ENCODE data around the gene ACTA1. TPM values are rescaled to one million over a fixed set of nuclear protein-coding genes. Genes with fewer than 3 reads are reported as not detected.
A peak's percentile ranks its signal among the peaks of the same experiment; 100 is the strongest.

The ACTA1 gene
- total and polyA plus RNA-seq, 10 of the 15 experiments (the other 5 are each of a cell fraction or from before 2014, with no cell fraction given): 0.05 to 0.35 (median 0.12) TPM; not detected in 7

DNA sequence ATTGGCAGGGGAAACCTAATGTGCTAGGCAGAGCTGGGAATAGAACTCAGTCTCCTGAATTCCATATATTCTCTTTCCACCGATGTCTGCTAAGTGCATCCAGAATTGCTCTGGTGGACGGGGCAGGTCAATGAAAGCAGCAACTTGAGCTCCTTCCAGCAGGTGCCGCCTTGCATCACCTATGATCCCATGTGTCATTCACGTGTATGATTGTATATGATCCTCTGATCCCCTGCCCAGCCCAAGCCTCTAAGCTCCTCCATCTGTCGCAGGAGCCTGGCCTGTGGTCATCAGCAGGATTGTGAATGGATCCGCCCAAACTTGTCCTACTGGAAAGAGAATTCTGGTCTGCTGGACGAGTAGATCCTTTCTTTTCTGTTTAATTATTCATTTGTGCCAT lies 13.1 kb downstream of the ACTA1 start:
- 47% methylated on average over 7 of the region's 7 CpGs for WGBS (ENCODE audit: insufficient coverage, insufficient replicate concordance, low lambda C conversion rate, missing lambda C conversion rate)
- H3K79me2 ChIP-seq (ENCODE audit: control insufficient read depth, insufficient read depth, low read length): no peaks in the 10 kb centered on the region
- no peaks in the 10 kb centered on the region; the same call in 2 of the 3 replicates for H3K9me3 ChIP-seq (replicated peaks; ENCODE audit: control insufficient read depth, insufficient read depth, low read length)
- H3K9ac ChIP-seq (ENCODE audit: control insufficient read depth, insufficient read depth, low read length): no peak overlapping the region
- DNase-seq (ENCODE audit: low read depth, low spot score) (no peak), FAIRE-seq (no peak), ATAC-seq (peak; percentile 48)
- CTCF ChIA-PET: interaction anchor here (0.7 to 2.1 kb wide), 3 partner anchors 20 to 60 kb away, joined by 3 to 15 read pairs (median 3); no protein-coding TSS in a partner anchor
- TF ChIP-seq, protein P1, sequence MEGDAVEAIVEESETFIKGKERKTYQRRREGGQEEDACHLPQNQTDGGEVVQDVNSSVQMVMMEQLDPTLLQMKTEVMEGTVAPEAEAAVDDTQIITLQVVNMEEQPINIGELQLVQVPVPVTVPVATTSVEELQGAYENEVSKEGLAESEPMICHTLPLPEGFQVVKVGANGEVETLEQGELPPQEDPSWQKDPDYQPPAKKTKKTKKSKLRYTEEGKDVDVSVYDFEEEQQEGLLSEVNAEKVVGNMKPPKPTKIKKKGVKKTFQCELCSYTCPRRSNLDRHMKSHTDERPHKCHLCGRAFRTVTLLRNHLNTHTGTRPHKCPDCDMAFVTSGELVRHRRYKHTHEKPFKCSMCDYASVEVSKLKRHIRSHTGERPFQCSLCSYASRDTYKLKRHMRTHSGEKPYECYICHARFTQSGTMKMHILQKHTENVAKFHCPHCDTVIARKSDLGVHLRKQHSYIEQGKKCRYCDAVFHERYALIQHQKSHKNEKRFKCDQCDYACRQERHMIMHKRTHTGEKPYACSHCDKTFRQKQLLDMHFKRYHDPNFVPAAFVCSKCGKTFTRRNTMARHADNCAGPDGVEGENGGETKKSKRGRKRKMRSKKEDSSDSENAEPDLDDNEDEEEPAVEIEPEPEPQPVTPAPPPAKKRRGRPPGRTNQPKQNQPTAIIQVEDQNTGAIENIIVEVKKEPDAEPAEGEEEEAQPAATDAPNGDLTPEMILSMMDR (IDR thresholded peaks at IDR 0.05 in 2 of 3, conservative IDR thresholded peaks at IDR 0.05 in 1 of 3; ENCODE audit: control insufficient read depth in 2 of 3, extremely low read depth in 1 of 3, insufficient read depth in 1 of 3, low read depth in 3 of 3, low read length in 3 of 3): peak in 1 of 3 experiments; percentile 14; a peak in 2 of 6 replicates
- TF ChIP-seq PAX8 (IDR thresholded peaks at IDR 0.05) (no peak), PML (IDR thresholded peaks at IDR 0.05; ENCODE audit: low read length) (no peak), WRNIP1 (IDR thresholded peaks at IDR 0.05; ENCODE audit: borderline replicate concordance, low read depth, low read length) (no peak), NFYA (IDR thresholded peaks at IDR 0.05; ENCODE audit: borderline replicate concordance, low read depth, low read length) (no peak)
- H3K4me2 ChIP-seq (ENCODE audit: control insufficient read depth, insufficient read depth): no peak overlapping the region
- RAD21 ChIA-PET (ENCODE audit: unreplicated experiment): interaction anchor here (1.0 kb wide), 1 partner anchor 61 kb away, joined by 3 read pairs; no protein-coding TSS in a partner anchor
- SMC1A ChIA-PET (ENCODE audit: uncharacterized antibody, unreplicated experiment): interaction anchor here (0.7 to 2.4 kb wide), 4 partner anchors 20 to 100 kb away, joined by 3 to 17 read pairs (median 4); no protein-coding TSS in a partner anchor
- no peaks in the 10 kb centered on the region for H3K4me1 ChIP-seq (ENCODE audit: control insufficient read depth, insufficient read depth, low read length)
- no peak overlapping the region for H2AFZ ChIP-seq (ENCODE audit: control insufficient read depth, low read depth, low read length)
- no peak overlapping the region for H3K27ac ChIP-seq (ENCODE audit: control insufficient read depth, insufficient read depth)
- H4K20me1 ChIP-seq (ENCODE audit: control insufficient read depth, insufficient read depth): no peaks in the 10 kb centered on the region
- in situ Hi-C loops (cut with MboI) (no loop called here), intact Hi-C loops (cut with micrococcal nuclease; ENCODE audit: unreplicated experiment) (no loop called here)
- H3K27me3 ChIP-seq (replicated peaks in 1 of 2; ENCODE audit: control insufficient read depth in 2 of 2, insufficient read depth in 2 of 2, low read length in 1 of 2): peaks cover 0 to 5% of the 10 kb centered on the region in 2 experiments; a peak in 1 of 4 replicates
- BruUV-seq (replicated peaks): no TSS peak
- POLR2A ChIA-PET: interaction anchor here (0.5 kb wide), 1 partner anchor 349 kb away, joined by 4 read pairs; no protein-coding TSS in a partner anchor
- no peaks in the 10 kb centered on the region for H3K36me3 ChIP-seq (ENCODE audit: control insufficient read depth in 2 of 2, insufficient read depth in 2 of 2, low read length in 1 of 2)
- H3K4me3 ChIP-seq: no peak overlapping the region

Data from GM12878 (cell line).